ENCODE measurements around the gene CHD5.

Gene CHD5

DNA sequence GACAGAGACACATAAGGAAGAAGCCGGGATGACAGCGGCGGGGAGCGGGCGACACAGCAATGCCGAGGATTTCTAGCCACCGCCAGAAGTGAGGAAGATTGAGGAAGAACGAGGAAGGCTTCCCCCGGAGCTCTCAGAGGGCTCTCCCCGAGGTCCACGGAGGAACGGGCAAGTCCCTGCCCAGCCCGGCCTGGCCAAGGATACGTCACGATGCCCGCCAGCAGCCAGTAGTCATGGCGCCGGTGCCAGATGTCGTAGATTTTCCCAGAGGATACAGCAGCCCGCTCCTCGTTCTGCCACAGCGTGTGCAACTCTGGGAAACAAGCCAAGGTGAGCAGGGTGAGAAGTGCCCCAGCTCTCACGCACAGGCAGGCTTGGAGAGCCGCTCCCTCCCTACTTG lies 68.5 kb downstream of the CHD5 start:
- DNase-seq (no peak), ATAC-seq (no peak)

DNA sequence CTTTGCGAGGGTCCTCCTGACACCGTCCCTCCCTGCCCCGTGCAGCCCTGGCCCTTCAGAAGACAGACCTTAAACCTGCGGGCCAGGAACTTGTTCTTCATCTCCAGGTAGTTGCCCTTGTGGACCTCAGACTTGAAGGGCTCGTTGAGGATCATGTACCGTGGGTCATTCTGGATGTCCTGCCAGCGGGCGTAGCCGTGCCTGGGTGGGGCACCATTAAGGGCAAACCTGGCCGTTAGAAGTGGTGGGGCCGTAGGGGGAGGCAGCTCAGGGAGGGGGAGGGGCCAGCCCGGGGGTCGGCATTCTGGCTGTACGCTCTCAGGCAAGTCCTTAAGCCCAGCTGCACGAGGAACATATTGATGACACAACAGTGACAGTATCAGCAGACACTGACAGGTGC lies 69.8 kb downstream of the CHD5 start:
- DNase-seq (no peak), ATAC-seq (no peak)

DNA sequence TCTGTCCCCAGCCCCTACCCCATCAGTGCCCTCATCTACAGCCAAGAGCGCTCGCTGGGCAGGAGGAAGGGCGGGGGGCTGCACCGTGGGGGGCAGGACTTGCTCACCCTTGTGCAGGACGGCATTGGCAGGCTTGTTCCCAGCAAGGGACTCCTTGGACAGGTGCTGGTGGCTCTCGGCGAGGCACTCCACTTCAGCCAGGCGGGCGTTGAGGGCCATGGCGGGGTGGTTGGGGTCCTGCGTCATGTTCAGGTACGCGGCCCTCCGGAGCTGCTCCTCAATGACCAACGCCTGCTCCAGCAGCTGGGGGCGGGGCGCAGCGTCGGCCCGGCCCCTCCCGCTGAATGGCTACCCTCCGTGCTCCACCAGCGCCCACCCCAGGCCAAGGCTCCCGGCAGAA lies 70.4 kb downstream of the CHD5 start:
- no peak for ATAC-seq
- no peak for DNase-seq

DNA sequence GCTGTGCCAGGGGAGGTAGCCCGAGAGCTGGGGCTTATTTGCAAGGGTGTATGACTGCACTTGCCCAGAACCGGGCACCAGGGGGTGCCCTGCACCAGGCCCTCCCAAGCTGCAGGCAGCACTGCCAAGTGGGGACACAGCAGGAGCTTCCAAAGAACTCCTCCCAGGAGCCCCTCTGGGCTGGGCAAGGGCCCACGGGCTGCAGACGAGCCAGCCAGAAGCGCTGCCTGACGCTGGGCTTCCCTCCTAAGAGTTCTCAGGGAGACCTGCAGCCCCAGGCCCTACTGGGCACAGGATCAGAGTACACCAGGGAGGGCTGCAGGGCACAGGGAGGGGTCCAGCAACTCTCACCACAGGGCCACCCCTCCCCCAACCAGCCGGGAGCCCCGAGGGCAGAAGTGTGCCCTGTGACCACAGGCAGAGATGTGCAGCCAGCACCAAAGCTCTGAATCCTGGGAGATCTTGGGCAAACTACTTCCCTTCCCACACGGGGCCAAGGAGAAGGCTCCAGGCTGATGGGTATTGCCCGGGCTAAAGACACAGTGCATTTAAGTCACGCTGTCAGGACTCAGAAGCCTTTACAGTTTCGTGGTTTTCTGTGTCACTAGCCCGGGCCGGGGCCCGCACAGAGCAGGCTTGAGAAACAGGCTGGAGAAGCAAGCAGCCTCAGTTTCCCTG lies 71.0 kb downstream of the CHD5 start:
- DNase-seq, result peak; percentile 55
- peak; percentile 85 for ATAC-seq

DNA sequence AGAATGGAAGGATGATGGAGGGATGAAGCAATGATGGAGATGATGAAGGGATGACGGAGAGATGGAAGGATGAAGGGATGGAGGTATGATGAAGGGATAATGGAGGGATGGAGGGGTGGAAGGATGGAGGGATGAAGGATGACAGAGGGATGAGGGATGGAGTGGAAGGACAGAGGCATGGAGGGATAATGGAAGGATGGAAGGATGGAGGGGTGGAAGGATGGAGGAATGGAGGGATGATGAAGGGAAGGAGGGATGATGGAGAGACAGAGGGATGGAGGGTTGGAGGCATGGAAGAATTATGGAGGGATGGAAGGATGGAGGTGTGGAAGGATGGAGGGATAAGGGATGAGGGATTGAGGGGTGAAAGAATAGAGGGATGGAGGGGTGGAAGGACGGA lies 71.6 kb downstream of the CHD5 start:
- DNase-seq (no peak), ATAC-seq (no peak)

DNA sequence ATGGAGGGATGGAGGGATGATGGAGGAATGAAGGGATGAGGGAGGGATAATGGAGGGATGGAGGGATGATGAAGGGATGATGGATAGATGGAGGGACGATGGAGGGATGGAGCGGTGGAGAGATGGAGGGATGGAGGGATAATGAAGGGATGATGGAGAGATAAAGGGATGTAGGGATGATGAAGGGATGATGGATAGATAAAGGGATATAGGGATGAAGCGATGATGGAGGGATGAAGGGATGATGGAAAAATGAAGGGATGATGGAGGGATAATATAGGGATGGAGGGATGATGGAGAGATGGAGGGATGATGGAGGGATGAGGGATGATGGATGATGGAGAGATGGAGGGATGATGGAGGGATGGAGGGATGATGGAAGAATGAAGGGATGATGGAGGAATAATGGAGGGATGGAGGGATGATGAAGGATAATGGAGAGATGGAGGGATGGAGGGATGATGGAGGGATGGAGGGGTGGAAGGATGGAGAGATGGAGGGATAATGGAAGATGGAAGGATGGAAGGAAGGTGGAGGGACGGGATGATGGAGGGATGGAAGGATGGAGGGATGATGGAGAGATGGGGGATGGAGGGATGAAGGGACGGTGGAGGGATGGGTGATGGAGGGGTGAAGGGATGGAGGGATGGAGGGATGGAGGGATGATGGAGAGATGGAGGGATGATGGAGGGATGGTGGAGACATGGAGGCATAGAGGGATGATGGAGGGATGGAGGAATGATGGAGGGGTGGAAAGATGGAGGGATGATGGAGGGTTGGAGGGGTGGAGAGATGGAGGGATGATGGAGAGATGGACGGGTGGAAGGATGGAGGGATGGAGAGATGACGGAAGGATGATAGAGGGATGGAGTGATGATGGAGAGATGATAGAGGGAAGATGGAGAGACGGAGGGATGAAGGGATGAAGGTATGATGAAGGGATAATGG lies 72.4 kb downstream of the CHD5 start:
- DNase-seq, result no peak
- ATAC-seq, result no peak

DNA sequence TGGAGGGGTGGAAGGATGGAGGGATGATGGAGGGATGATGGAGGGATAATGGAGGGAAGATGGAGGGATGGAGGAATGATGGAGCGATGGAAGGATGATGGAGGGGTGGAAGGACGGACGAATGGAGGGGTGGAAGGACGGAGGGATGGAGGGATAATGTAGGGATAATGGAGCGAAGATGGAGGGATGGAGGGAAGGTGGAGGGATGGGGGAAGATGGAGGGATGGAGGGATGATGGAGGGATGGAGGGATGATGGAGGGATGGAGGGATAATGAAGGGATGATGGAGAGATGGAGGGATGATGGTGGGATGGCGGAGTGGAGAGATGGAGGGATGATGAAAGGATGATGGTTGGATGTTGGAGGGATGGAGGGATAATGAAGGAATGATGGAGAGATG lies 73.1 kb downstream of the CHD5 start:
- DNase-seq, result no peak
- ATAC-seq, result no peak

DNA sequence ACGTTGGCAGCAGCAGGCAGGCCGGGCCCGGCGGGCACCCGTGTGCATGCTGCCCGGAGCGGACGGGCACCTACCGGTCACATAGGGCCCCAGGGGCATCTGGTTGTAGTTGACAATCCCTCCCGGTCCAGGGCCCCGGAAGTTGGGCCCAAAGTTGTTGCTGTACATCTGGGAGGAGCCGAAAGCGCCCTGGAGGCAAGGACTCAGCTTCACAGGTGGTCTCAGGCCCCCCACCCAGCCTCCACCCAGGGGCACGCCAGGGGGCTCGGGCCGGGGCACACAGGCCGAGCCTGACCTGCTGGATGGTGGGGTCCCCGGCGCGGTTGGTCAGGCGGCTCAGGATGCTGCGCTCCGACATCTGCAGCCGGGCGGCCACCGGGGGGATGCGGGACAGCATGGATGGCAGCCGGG lies 73.8 kb downstream of the CHD5 start:
- ATAC-seq (no peak), DNase-seq (no peak)

DNA sequence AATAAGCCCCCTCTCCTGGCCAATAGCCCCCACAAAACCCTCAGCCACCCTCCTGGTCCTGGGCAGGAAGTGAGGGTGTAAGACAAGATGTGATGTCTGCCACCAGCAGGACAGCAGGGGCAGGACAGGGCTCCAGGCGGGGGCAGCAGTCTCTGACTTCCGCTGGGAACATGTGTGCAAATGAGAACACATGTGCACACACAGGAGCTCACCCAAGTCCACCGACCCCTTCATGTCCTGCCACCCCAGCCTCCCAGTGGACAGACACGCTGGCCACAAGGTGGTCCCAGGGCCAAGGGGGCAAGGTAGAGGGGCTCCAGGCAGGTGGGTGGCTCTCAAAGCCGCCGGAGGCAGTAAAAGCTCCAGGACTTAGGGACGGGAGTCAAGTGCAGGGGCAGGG lies 74.4 kb downstream of the CHD5 start:
- DNase-seq (no peak), ATAC-seq (no peak)

DNA sequence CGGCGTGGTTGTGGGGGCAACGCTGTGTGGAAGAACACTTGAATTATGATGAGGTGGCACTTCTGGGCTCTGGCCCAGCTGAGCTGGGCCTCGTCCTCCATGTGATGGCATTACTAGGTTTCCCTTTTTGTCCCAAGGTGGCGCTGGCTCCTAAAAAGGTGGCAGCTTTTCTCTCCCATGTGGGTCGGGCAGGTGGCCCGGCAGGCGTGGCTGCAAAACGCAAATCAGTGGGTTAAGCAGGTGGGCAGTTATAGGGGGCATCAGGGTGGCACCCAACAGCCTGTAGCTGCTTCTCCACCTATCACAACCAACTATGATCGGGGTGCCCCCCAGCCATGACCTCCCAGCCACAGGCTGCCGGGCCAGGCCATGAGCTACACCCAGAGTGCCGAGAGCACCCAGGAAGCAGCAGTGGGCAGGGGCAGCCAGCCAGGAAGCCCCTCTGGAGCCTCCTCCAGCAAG lies 74.9 kb downstream of the CHD5 start:
- no peak for DNase-seq
- ATAC-seq, result no peak

DNA sequence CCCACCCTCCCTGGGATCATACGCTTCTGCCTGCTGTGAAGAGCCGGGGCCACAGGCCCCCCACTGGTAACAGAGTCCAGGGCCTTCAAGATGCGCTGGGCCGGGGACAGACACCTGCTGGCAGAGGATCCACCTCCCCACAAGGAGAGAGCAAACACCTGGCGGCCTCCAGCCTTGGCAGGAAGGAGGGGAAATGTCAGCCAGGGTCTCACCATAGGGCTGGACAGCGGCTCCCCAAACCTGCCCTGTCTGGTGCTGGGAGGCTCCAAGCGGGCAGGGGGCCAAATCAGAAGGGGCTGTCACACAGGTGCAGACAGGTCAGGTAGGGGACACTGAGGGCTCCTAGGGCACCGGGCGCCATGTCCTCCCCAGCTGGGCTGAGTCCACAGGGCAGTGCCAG lies 75.5 kb downstream of the CHD5 start:
- ATAC-seq (no peak), DNase-seq (no peak)

DNA sequence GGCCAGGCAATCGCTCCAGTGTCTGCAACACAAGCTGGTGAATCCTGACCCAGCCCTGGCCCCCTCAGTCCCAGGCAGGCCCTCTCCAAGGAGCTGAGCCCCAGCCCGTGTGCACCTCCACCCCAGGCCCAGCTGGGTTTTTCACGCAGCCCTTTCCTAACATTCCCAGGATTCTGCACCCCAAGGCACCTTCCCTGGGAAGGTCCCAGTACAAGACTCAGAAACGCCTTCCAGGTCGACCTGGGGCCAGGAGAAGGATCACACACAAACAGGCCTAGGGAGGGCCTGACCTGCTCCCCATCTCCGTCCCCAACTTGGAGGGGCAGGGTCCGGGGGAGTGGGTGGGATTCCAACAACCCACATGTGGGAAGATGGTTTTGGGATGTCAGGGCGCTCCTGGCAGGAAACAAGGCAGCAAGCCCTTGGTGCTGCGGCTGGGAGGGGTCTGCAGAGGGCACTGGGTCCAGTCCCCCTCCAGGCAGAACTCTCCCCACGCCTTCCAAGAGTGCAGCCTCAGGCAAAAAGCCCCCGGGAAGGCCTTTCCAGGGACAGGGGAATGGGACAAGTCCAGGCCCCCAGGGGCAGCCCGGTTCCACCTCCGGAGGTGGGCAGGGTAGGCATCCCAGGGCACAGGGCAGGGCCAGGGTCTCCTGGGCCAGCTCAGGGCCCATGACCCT lies 76.1 kb downstream of the CHD5 start:
- no peak for ATAC-seq

DNA sequence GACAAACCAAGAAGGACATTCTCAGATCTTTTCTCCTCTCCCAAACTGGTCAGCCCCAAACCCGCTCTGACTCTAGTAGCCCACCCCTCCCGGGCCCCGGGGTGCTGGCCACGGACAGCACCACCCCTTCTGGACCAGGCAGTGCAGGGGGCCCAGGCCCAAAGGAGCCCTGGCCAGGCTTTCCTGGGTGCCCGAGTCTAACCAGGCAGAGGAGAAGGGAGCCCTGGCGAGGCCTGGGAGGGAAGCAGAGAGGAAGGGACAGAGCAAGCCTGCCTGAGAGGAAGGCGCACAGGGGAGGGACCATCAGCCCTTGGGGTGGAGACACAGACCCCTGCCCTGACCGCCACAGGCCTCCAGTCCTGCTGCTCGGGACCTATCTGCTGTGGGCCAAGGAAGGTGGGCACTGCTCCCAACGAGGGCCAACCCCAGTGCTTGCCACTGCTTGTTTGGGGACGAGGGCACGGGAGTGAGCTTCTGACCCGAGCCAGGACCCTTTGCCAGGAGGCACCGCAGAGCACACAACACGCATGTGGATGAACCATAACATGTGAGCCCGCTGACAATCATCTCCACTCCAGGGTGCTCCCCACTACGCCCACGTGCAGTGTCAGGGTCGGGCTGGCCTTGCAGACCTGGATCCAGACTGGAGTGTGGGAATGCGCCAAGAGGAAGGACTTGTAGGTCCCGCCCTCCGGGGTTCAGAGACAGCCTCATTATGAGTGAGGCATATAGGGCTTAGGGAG lies 76.8 kb downstream of the CHD5 start:
- DNase-seq, result no peak
- ATAC-seq, result no peak

More for the DNA sequence above, 76.1 kb downstream of the CHD5 start:
- no peak for DNase-seq

DNA sequence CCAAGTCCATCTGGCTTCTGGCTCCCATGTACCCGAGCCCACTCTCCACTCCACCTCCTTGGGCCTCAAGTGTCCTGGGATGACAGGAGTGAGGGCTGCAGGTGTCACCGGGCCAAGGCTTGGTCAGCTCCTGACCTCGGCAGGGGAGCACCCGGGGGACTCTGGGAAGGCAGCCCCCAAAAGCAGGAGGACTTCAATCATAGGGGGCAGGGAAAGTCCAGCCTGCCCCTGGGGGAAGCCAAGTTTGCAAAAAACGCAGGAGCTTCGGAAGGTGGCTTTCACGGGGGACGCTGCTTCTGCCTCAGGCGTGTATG lies 77.6 kb downstream of the CHD5 start:
- DNase-seq (no peak), ATAC-seq (no peak)

DNA sequence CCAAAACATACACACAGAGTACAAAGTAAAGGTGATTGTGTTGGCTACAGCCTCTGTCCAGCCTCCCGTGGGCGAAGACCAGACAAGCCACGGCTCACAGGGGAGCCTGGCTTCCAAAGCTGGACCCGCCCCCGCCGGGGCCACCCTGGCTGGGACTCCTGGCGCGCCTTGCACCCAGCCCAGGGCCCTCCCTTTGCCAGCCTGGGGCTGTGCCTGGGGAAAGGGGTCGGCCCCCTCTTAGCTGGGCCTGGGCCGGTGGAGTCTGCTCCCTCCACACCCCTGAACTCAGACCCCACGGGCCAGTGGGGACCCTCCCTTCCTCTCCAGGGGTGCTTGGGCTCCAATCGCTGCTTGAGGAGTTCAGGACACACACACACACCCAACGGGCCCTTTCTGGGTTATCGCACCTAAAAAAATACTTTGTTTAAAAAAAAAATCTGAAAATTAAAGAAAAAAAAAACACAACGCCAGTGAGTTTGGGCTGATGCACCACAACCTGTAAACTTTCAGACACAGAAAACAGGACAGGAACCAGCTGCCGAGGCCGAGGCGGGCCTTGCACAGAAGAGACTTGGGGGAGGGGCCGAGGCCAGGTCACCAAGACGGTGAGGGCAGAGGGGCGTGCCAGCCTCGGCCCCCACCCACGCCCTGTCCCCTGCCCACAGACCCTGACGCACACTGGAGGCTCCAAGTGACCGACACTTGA lies 78.1 kb downstream of the CHD5 start:
- DNase-seq (no peak), ATAC-seq (no peak)

DNA sequence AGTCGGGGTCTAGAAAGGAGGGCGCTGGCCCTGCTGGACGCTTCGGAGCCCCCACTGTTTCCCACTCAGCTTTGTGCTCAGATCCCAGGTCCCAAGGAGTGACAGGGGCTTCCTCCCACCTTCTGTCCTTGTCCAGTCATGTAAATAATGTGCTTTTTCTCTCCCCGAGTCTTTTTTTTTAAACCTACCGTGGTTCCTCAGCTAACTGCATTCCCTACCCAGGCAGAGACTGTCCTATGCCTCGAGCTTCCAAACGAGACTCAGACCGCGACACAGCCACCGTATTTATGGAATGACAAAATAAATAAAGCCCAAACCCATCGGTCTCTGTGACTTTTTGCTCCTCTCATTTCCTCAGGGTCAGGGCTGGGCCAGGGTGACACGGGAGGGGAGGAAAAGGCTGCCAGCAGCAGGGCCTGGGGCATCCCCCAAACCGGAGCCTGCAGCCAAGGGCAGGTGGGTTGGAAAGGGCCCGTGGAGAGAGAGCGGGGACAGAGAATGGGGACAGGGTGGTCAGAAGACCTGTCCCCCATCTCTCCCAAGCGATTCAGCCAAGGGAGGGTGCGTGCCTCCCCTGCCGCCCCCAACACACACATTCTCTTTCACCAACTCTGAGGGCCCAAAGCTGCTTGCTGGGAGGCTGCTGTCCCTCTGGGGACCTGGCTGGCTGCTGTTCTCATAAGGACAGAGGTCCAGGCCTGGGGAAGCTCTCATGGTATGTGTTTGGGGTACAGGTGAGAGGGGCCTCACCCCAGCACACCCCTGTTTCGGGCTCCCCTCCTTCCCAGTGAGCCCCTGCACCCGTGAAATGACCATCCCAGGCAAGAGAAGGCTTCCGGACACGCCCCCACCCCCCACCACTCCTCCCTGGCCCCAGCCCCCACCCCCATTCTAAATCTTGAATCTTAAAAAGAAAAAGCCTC lies 79.0 kb downstream of the CHD5 start:
- DNase-seq (no peak), ATAC-seq (peak; percentile 8)

DNA sequence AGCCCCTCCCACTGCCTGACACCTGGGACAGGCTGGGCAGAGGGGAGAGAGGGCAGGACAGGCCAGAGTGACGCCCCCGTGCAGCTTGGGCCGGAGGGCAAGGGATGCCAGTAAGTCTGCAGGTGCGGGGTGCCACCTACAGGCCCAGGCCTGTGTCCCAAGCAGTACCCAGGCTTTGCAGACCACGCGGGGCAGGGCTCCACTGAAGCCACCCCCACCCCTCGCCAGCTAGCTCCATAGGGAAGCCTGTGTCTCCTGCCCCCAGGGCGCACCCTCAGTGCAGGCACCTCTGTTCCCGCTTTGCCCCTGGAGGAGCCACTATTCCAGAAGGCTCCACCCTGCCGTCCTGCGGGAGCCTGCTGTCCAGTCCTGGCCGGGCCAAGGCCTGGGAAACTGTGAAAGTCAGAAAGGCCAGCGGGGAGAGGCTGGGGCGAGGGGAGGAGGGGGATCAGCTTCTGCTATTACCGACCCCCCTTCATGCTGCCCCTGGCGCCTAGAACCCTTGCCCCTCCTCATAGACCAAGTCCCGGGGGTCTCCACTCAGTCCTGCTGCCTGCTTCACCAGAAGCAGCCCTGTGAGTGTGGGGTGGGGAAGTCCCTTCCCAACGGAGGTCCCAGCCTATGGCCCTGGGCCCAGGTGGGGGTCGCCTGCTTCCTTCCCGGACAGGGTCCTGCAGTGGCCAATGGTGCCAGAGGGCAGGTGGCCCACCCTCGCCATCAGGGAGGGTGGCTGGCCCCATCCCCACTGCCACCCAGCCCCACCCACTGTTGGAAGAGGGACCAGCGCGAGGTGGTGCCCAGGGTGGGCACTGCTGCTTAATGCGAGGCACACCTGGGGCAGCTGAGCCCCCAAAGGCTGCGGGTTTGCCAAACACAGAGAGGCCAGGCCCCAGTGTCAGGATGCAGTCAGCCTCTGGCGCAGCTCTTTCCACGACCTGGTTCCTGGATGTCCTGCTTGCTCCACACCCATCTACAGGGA lies 80.0 kb downstream of the CHD5 start:
- ATAC-seq (peak; percentile 10), DNase-seq (no peak)

DNA sequence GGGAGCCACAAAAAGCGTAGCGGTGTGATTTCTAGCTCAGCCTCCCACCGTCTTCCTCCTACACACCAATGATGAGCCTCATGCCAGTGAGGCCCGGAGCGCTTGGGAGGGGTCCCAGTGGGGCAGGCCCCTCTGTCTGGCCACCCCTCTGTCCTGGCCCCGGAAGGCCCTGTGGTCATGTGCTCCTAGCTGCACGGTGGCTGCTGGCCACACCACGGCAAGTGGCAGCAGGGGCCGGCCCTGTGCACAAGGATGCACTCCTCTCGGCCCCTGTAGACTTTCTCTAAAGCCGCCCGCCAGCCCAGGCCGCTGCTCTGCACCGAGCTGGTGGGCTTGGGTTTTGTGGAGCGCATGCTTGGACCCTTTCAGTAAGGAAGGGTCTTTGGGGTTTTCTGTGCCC lies 80.8 kb downstream of the CHD5 start:
- no peak for DNase-seq
- no peak for ATAC-seq

Data from stimulated activated naive CD8-positive, alpha-beta T cell treated with anti-CD3 and anti-CD28 coated beads, Interleukin-15, Interleukin-2, amounts not matched to agents 100 U/mL and 50 U/mL, for 24 hours (primary cell).